HG02571 (cell line): ENCODE measurements around the gene PLPPR4.
"Not testable (repeated sequence)": the region's sequence is repeated elsewhere in the genome, so short reads cannot be mapped to it uniquely, and the experiment has no call there.

Experiments used
- ATAC-seq: cut with Tn5 transposase; IDR thresholded peaks from one replicate; pipeline ENCODE4 v1.9.1; 2021; ENCODE audit warnings: mild to moderate bottlenecking, moderate library complexity; ENCODE audit not compliant: unreplicated experiment

Gene PLPPR4

GRCh38 chr1:99264201-99265021 is at the start of gene PLPPR4:
Gene PLPPR4, plus strand, starts transcription at chr1:99264492. Its CDS starts 102 bp downstream, at chr1:99264594.
- no peak for ATAC-seq

- ATAC-seq, result no peak
Observed at GRCh38 chr1:99216956-99217355, 47.3 kb upstream of the PLPPR4 start.

GRCh38 chr1:99217599-99217998 is 46.7 kb upstream of the PLPPR4 start:
- no peak for ATAC-seq

GRCh38 chr1:99218572-99218971 is 45.7 kb upstream of the PLPPR4 start:
- no peak for ATAC-seq

- peak; percentile 66 for ATAC-seq
Observed at GRCh38 chr1:99218999-99219398, 45.3 kb upstream of the PLPPR4 start.

GRCh38 chr1:99227056-99227897 is 37.0 kb upstream of the PLPPR4 start:
- no peak for ATAC-seq

- no peak for ATAC-seq
Observed at GRCh38 chr1:99228153-99228552, 36.1 kb upstream of the PLPPR4 start.

GRCh38 chr1:99229122-99229521 is 35.2 kb upstream of the PLPPR4 start:
- no peak for ATAC-seq

- ATAC-seq, result no peak
Observed at GRCh38 chr1:99230695-99231094, 33.6 kb upstream of the PLPPR4 start.

GRCh38 chr1:99232172-99232571 is 32.1 kb upstream of the PLPPR4 start:
- no peak for ATAC-seq

GRCh38 chr1:99233446-99233845 is 30.8 kb upstream of the PLPPR4 start:
- no peak for ATAC-seq

- no peak for ATAC-seq
Observed at GRCh38 chr1:99236756-99237155, 27.5 kb upstream of the PLPPR4 start.

- ATAC-seq, result no peak
Observed at GRCh38 chr1:99239690-99240089, 24.6 kb upstream of the PLPPR4 start.

GRCh38 chr1:99240621-99241020 is 23.7 kb upstream of the PLPPR4 start:
- no peak for ATAC-seq

GRCh38 chr1:99246152-99246551 is 18.1 kb upstream of the PLPPR4 start:
- no peak for ATAC-seq

- ATAC-seq, result no peak
Observed at GRCh38 chr1:99247199-99247598, 17.1 kb upstream of the PLPPR4 start.

- ATAC-seq, result no peak
Observed at GRCh38 chr1:99250728-99251127, 13.6 kb upstream of the PLPPR4 start.

- no peak for ATAC-seq
Observed at GRCh38 chr1:99251308-99251707, 13.0 kb upstream of the PLPPR4 start.

- ATAC-seq, result no peak
Observed at GRCh38 chr1:99252630-99253029, 11.7 kb upstream of the PLPPR4 start.

GRCh38 chr1:99260402-99260801 is 3.9 kb upstream of the PLPPR4 start:
- ATAC-seq, result not testable (repeated sequence)

GRCh38 chr1:99265124-99265523 is 832 bp downstream of the PLPPR4 start:
- ATAC-seq, result no peak

GRCh38 chr1:99266726-99267125 is 2.4 kb downstream of the PLPPR4 start:
- no peak for ATAC-seq
